ENCODE measurements around the gene NFATC1.

The NFATC1 gene

GRCh38 chr18:79459946-79460480, 64.3 kb downstream of the NFATC1 start:
- H3F3A ChIP-seq (ENCODE audit: insufficient read depth, low read length): 0 out of 2 replicates have a peak, but pooled peaks cover 3% of the 10 kb centered on the region
- peak overlapping the region; percentile 9 for H3K4me3 ChIP-seq (ENCODE audit: low read depth, low read length, poor library complexity, severe bottlenecking)
- H3K9ac ChIP-seq (ENCODE audit: low read length): peak overlapping the region; percentile 81
- H3K27ac ChIP-seq (ENCODE audit: low read depth, low read length, poor library complexity, severe bottlenecking): peak overlapping the region; percentile 99
- H4K20me1 ChIP-seq (ENCODE audit: insufficient read depth, low read length): no peaks in the 10 kb centered on the region
- H3K4me2 ChIP-seq (ENCODE audit: low read length): peak overlapping the region; percentile 61
- no peaks in the 10 kb centered on the region for H3K9me2 ChIP-seq (ENCODE audit: low read depth, low read length)
- H3K36me3 ChIP-seq (ENCODE audit: insufficient read depth, low read length): peaks cover 76% of the 10 kb centered on the region
- peaks cover 64% of the 10 kb centered on the region for H3K4me1 ChIP-seq (ENCODE audit: insufficient read depth, low read length, severe bottlenecking)
- H3K9me3 ChIP-seq (ENCODE audit: low read length): no peaks in the 10 kb centered on the region
- H3K27me3 ChIP-seq (ENCODE audit: insufficient read depth, low read length): no peaks in the 10 kb centered on the region
- no peak overlapping the region for H2AFZ ChIP-seq (ENCODE audit: low read length)
- no peak for TF ChIP-seq EZH2 (IDR thresholded peaks at IDR 0.05; ENCODE audit: borderline replicate concordance, low read length)
- TF ChIP-seq, protein P1, sequence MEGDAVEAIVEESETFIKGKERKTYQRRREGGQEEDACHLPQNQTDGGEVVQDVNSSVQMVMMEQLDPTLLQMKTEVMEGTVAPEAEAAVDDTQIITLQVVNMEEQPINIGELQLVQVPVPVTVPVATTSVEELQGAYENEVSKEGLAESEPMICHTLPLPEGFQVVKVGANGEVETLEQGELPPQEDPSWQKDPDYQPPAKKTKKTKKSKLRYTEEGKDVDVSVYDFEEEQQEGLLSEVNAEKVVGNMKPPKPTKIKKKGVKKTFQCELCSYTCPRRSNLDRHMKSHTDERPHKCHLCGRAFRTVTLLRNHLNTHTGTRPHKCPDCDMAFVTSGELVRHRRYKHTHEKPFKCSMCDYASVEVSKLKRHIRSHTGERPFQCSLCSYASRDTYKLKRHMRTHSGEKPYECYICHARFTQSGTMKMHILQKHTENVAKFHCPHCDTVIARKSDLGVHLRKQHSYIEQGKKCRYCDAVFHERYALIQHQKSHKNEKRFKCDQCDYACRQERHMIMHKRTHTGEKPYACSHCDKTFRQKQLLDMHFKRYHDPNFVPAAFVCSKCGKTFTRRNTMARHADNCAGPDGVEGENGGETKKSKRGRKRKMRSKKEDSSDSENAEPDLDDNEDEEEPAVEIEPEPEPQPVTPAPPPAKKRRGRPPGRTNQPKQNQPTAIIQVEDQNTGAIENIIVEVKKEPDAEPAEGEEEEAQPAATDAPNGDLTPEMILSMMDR (IDR thresholded peaks at IDR 0.05; ENCODE audit: low read length): no peak
- H3K79me2 ChIP-seq (ENCODE audit: insufficient read depth, low read length): no peaks in the 10 kb centered on the region

GRCh38 chr18:79460481-79461300, 65.0 kb downstream of the NFATC1 start:
- H3F3A ChIP-seq (ENCODE audit: insufficient read depth, low read length): 0 out of 2 replicates have a peak, but pooled peaks cover 3% of the 10 kb centered on the region
- H3K9me3 ChIP-seq (ENCODE audit: low read length): no peaks in the 10 kb centered on the region
- H3K36me3 ChIP-seq (ENCODE audit: insufficient read depth, low read length): peaks cover 69% of the 10 kb centered on the region
- peak overlapping the region; percentile 41 for H3K4me3 ChIP-seq (ENCODE audit: low read depth, low read length, poor library complexity, severe bottlenecking)
- H3K9ac ChIP-seq (ENCODE audit: low read length): peak overlapping the region; percentile 81
- no peaks in the 10 kb centered on the region for H4K20me1 ChIP-seq (ENCODE audit: insufficient read depth, low read length)
- H2AFZ ChIP-seq (ENCODE audit: low read length): no peak overlapping the region
- H3K4me2 ChIP-seq (ENCODE audit: low read length): peak overlapping the region; percentile 61
- no peak for TF ChIP-seq EZH2 (IDR thresholded peaks at IDR 0.05; ENCODE audit: borderline replicate concordance, low read length)
- TF ChIP-seq, protein P1 (IDR thresholded peaks at IDR 0.05; ENCODE audit: low read length): no peak
- H3K9me2 ChIP-seq (ENCODE audit: low read depth, low read length): no peaks in the 10 kb centered on the region
- H3K79me2 ChIP-seq (ENCODE audit: insufficient read depth, low read length): no peaks in the 10 kb centered on the region
- H3K27me3 ChIP-seq (ENCODE audit: insufficient read depth, low read length): no peaks in the 10 kb centered on the region
- H3K4me1 ChIP-seq (ENCODE audit: insufficient read depth, low read length, severe bottlenecking): peaks cover 70% of the 10 kb centered on the region
- peak overlapping the region; percentile 99 for H3K27ac ChIP-seq (ENCODE audit: low read depth, low read length, poor library complexity, severe bottlenecking)

- Histone ChIP-seq H3K27me3 (ENCODE audit: insufficient read depth, low read length) (no peaks in the 10 kb centered on the region), H3K9me3 (ENCODE audit: low read length) (no peaks in the 10 kb centered on the region), H3K79me2 (ENCODE audit: insufficient read depth, low read length) (no peaks in the 10 kb centered on the region), H3K4me2 (ENCODE audit: low read length) (peak overlapping the region; percentile 61; the same call in 1 of the 2 replicates), H3K4me3 (ENCODE audit: low read depth, low read length, poor library complexity, severe bottlenecking) (no peak overlapping the region), H3K9ac (ENCODE audit: low read length) (peak overlapping the region; percentile 81), H4K20me1 (ENCODE audit: insufficient read depth, low read length) (no peaks in the 10 kb centered on the region), H3K27ac (ENCODE audit: low read depth, low read length, poor library complexity, severe bottlenecking) (peak overlapping the region; percentile 99), H3F3A (ENCODE audit: insufficient read depth, low read length) (0 out of 2 replicates have a peak, but pooled peaks cover 3% of the 10 kb centered on the region), H3K4me1 (ENCODE audit: insufficient read depth, low read length, severe bottlenecking) (peaks cover 80% of the 10 kb centered on the region), H2AFZ (ENCODE audit: low read length) (no peak overlapping the region), H3K9me2 (ENCODE audit: low read depth, low read length) (no peaks in the 10 kb centered on the region), H3K36me3 (ENCODE audit: insufficient read depth, low read length) (peaks cover 59% of the 10 kb centered on the region)
- TF ChIP-seq EZH2 (IDR thresholded peaks at IDR 0.05; ENCODE audit: borderline replicate concordance, low read length): no peak
- TF ChIP-seq, protein P1 (IDR thresholded peaks at IDR 0.05; ENCODE audit: low read length): no peak
Observed at GRCh38 chr18:79461627-79462026, 65.9 kb downstream of the NFATC1 start.
